Epithelial cell of esophagus (primary cell): ENCODE measurements around the gene DLGAP3.

Experiments
- DNase-seq: peaks from one replicate; pipeline ENCODE4 v3.0.0; 2010; ENCODE audit warnings: low read depth
- H3K4me3 ChIP-seq: 2 replicates; pipeline ENCODE4 v1.5.1; 2011; ENCODE audit warnings: mild to moderate bottlenecking, low read length, control low read depth
- TF ChIP-seq, protein P1 (sequence below): IDR thresholded peaks from 2 replicates; pipeline ENCODE4 v1.5.1; 2011; ENCODE audit warnings: low read depth, mild to moderate bottlenecking, low read length, control low read depth, inconsistent platforms; ENCODE audit not compliant: insufficient read depth; ENCODE audit errors: missing control alignments

The DLGAP3 gene

DNA sequence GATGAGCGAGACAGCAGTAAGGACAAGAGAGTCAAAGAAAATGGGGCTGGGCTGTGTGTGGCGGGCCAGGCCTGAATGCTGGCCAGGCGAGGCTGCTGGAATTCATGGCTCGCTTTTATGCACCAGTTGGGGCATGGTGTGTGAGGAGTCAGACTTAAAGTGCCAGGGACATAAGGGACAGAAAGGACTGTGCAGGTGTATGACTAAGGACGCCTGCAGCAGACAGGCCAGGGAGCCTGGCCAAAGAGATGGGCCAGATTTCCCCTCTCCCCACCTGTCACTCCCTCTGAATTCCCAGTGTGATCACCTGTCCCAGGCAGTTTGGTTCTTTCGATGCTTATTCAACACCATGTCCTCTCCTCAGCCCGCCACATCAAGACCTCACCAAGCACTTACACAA is 53.0 kb downstream of the DLGAP3 start:
- H3K4me3 ChIP-seq: no peak overlapping the region
- DNase-seq: no peak
- TF ChIP-seq, protein P1, sequence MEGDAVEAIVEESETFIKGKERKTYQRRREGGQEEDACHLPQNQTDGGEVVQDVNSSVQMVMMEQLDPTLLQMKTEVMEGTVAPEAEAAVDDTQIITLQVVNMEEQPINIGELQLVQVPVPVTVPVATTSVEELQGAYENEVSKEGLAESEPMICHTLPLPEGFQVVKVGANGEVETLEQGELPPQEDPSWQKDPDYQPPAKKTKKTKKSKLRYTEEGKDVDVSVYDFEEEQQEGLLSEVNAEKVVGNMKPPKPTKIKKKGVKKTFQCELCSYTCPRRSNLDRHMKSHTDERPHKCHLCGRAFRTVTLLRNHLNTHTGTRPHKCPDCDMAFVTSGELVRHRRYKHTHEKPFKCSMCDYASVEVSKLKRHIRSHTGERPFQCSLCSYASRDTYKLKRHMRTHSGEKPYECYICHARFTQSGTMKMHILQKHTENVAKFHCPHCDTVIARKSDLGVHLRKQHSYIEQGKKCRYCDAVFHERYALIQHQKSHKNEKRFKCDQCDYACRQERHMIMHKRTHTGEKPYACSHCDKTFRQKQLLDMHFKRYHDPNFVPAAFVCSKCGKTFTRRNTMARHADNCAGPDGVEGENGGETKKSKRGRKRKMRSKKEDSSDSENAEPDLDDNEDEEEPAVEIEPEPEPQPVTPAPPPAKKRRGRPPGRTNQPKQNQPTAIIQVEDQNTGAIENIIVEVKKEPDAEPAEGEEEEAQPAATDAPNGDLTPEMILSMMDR: no peak

DNA sequence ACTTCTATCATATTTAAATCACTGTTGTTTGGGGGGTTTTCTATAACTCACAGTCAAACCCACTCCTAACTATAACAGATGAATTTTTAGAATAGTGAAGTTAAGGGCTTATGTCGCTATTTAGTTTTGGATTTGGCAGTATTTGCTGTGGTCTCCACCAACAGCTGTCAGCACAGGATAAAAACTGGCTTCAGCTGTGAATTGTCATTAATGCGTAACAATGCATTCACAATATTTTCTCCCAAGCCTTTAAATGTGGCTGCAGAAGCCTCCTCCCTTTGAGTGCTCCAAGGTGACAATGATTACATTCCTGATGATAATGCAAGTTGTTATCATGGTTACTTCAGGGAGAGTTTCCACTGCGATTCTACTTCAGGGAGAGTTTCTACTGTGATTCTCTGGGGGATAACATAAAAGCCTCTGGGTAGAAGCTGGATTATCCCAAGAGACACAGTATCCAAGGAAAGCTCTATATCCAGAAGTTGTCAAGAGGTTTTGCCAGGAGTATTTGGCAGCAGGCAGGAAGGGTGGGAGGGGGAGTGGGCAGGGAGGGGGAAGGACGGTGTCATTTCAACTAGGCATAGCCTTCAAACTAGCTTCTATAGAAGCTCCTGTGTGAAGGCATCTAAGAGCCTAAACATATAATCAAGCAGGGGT is 55.0 kb downstream of the DLGAP3 start:
- no peak for DNase-seq
- TF ChIP-seq, protein P1: no peak

DNA sequence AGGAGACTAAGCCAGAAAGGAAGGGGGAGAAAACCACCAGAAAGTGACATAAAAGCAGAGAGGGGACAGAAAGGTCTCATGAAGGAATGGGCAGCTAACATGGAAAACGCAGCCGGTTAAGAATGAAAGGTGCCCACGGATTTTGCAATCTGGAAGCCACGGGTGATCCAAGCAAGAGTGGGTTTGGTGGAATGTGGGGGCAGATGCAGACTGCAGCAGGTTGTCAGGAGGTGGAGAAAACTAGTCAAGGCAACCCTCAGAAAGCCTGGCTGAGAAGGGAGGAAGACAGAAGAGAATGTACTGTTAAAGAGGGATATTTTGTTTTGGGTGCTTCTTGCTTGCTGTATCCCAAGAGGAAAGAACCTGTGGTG is 57.3 kb downstream of the DLGAP3 start:
- no peak overlapping the region for H3K4me3 ChIP-seq
- TF ChIP-seq, protein P1: no peak
- no peak for DNase-seq

More for the DNA sequence above, 55.0 kb downstream of the DLGAP3 start:
- no peak overlapping the region for H3K4me3 ChIP-seq

DNA sequence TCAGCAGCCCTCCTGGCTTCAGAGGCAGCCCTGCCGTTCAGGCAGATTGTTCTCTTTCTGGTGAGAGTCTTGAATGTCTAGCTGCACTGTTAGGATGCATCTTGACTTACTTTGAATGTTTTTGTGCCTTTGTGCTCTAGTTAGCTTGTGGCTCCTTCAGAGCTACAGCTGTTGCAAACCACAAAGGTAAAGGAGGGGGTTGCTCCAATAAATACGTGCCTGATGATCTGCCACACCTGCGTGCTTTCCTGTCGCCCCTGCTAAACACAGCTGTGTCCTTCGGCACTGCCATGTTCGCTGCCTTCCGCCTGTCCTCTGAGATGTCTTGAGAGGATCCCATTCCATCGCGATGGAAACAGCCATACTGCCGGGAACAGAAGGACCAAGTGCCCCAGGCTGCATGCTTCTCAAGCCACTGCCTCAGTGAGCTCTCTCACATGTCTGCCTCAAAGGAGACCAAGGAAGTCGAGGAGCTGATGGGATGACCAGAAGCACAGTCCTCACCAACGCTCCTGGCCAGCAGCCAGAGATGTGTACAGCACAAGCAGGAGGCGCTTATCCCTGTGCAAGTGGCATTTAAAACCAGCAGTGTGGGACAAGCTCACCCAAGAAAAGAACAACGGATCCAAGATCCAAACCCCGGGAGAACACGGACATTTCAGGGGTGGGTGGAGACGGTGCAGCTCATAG is 57.9 kb downstream of the DLGAP3 start:
- TF ChIP-seq, protein P1: no peak
- DNase-seq: no peak
- H3K4me3 ChIP-seq: no peak overlapping the region

DNA sequence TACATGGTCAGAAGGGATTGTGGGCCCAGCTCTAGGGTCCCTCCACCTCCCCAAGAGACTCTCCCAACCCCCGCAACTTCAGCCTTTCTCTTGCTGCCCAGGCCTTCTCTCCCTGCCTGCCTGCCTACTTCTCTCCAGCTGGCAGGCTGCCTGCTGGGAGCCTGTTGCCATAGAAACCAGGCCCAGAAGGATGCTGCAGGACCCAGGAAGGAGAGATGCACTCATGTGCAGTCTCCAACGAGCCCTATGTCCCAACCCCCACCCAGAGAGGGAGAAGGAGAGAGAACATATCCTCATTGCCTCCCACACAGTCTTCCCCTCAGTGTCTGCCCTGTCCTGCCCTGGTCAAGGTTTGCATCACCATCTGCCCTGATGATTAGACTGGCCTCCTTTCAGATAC is 59.1 kb downstream of the DLGAP3 start:
- DNase-seq: no peak
- TF ChIP-seq, protein P1: no peak
- no peak overlapping the region for H3K4me3 ChIP-seq

DNA sequence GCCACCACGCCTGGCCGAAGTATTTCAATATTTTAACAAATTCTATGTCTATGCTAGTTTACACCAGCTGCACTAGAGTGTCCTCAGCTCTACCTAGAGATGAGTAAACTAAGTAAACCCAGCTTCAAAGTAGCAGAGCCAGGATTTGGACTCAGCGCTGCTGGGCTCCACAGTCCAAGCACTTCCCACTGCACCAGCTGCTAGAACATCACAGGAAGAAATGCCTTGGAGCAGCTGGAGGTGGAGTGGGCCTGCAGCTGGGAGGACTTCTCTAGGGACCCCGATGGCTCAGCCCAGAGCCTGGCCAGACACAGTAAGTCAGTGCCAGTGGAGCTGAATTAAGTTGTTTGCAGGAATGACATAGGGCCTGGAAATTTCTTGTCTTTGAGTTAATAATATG is 59.7 kb downstream of the DLGAP3 start:
- TF ChIP-seq, protein P1: no peak
- no peak overlapping the region for H3K4me3 ChIP-seq
- no peak for DNase-seq
